Measurements from ENCODE around the gene ADGRD2. TPM values are rescaled to one million over a fixed set of nuclear protein-coding genes. Genes with fewer than 3 reads are reported as not detected.

The ADGRD2 gene
- polyA plus RNA-seq, 3 donors = not detected

DNA sequence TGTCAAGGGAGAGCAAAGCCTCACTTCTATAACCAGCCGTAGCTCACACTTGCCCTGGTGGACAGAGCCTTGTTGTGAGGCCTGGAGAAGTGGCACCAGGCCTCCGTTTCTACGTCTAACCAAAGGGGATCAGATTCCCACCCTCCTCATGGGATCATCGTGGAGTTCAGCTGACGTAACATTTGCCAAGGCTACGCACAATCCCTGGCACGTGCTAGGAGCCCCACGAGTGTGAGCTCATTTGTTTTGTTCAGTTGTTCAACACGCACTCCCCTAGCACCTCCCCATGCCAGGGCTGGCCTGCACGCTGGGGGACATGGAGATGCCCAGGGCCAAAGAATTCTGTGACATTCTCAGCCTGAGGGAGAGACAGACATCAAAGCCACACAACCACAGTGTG is 23.1 kb downstream of the ADGRD2 start:
- Mint-ChIP-seq H3K27ac (no peak overlapping the region), H3K9me3 (peaks cover 0 to 4% (median 0%) of the 10 kb centered on the region in 7 donors), H3K4me1 (peaks cover 15% of the 10 kb centered on the region), H3K27me3 (ENCODE audit: low read depth in 3 of 3) (peaks cover 10 to 26% (median 15%) of the 10 kb centered on the region in 3 donors), H3K4me3 (no peak overlapping the region), H3K36me3 (no peaks in the 10 kb centered on the region)
- H3K9ac ChIP-seq (ENCODE audit: insufficient read depth, low read length, poor library complexity, severe bottlenecking) = no peak overlapping the region
- H3K9me3 ChIP-seq (replicated peaks in 1 of 2; ENCODE audit: control insufficient read depth in 1 of 2, insufficient read depth in 1 of 2, low read length in 2 of 2) = no peaks in the 10 kb centered on the region
- DNase-seq = no peak
- no peaks in the 10 kb centered on the region for H3K36me3 ChIP-seq (replicated peaks in 1 of 2; ENCODE audit: control insufficient read depth in 1 of 2, insufficient read depth in 2 of 2, low read length in 2 of 2)
- WGBS (ENCODE audit: insufficient coverage) = 97% methylated on average over 10 of the region's 10 CpGs
- H3K4me3 ChIP-seq (replicated peaks in 1 of 3; ENCODE audit: low read depth in 2 of 3, low read length in 3 of 3) = no peak overlapping the region
- no peaks in the 10 kb centered on the region for H3K79me2 ChIP-seq (ENCODE audit: insufficient read depth, low read length)
- no peak overlapping the region for H3K27ac ChIP-seq (ENCODE audit: low read depth in 1 of 2, low read length in 2 of 2)
- H3K4me1 ChIP-seq (ENCODE audit: control insufficient read depth in 1 of 2, insufficient read depth in 2 of 2, low read length in 2 of 2) = peaks cover 15 to 20% of the 10 kb centered on the region in 2 donors
- no peak overlapping the region for H3K4me2 ChIP-seq (replicated peaks; ENCODE audit: extremely low read depth, low read length, poor library complexity, severe bottlenecking)
- H4K20me1 ChIP-seq (ENCODE audit: insufficient read depth, low read length) = no peaks in the 10 kb centered on the region
- H3K27me3 ChIP-seq (ENCODE audit: control insufficient read depth in 2 of 2, insufficient read depth in 2 of 2, low read length in 2 of 2) = peaks cover 0 to 13% of the 10 kb centered on the region in 2 donors
- H2AFZ ChIP-seq (ENCODE audit: insufficient read depth, low read depth, low read length, poor library complexity, severe bottlenecking) = no peak overlapping the region
- intact Hi-C loops (cut with micrococcal nuclease) = no loop called here
- TF ChIP-seq, protein P1, sequence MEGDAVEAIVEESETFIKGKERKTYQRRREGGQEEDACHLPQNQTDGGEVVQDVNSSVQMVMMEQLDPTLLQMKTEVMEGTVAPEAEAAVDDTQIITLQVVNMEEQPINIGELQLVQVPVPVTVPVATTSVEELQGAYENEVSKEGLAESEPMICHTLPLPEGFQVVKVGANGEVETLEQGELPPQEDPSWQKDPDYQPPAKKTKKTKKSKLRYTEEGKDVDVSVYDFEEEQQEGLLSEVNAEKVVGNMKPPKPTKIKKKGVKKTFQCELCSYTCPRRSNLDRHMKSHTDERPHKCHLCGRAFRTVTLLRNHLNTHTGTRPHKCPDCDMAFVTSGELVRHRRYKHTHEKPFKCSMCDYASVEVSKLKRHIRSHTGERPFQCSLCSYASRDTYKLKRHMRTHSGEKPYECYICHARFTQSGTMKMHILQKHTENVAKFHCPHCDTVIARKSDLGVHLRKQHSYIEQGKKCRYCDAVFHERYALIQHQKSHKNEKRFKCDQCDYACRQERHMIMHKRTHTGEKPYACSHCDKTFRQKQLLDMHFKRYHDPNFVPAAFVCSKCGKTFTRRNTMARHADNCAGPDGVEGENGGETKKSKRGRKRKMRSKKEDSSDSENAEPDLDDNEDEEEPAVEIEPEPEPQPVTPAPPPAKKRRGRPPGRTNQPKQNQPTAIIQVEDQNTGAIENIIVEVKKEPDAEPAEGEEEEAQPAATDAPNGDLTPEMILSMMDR (IDR thresholded peaks at IDR 0.05) = no peak

DNA sequence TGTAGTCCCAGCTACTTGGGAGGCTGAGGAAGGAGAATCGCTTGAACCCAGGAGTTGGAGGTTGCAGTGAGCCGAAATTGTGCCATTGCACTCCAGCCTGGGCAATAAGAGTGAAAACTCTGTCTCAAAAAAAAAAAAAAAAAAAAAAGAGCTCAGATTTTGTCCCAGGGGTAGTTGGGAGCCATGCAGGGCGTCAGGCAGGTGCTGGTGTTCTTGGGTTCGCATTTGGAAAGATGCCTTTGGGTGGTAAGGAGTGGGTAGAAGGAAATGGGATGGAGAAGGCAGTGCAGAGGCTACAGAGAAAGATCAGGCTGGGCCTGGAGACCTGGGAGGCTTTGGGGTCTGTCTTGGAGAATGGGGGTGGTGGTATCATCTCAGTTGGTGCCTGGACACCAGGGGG is 23.9 kb downstream of the ADGRD2 start:
- Histone ChIP-seq H3K4me2 (replicated peaks; ENCODE audit: extremely low read depth, low read length, poor library complexity, severe bottlenecking) (no peak overlapping the region), H3K9me3 (replicated peaks in 1 of 2; ENCODE audit: control insufficient read depth in 1 of 2, insufficient read depth in 1 of 2, low read length in 2 of 2) (no peaks in the 10 kb centered on the region), H3K79me2 (ENCODE audit: insufficient read depth, low read length) (no peaks in the 10 kb centered on the region), H3K9ac (ENCODE audit: insufficient read depth, low read length, poor library complexity, severe bottlenecking) (no peak overlapping the region), H3K36me3 (replicated peaks in 1 of 2; ENCODE audit: control insufficient read depth in 1 of 2, insufficient read depth in 2 of 2, low read length in 2 of 2) (no peaks in the 10 kb centered on the region), H2AFZ (ENCODE audit: insufficient read depth, low read depth, low read length, poor library complexity, severe bottlenecking) (no peak overlapping the region), H3K27ac (ENCODE audit: low read depth in 1 of 2, low read length in 2 of 2) (no peak overlapping the region), H3K4me1 (ENCODE audit: control insufficient read depth in 1 of 2, insufficient read depth in 2 of 2, low read length in 2 of 2) (peaks cover 15 to 20% of the 10 kb centered on the region in 2 donors), H4K20me1 (ENCODE audit: insufficient read depth, low read length) (no peaks in the 10 kb centered on the region), H3K4me3 (replicated peaks in 1 of 3; ENCODE audit: low read depth in 2 of 3, low read length in 3 of 3) (no peak overlapping the region), H3K27me3 (ENCODE audit: control insufficient read depth in 2 of 2, insufficient read depth in 2 of 2, low read length in 2 of 2) (peaks cover 0 to 21% of the 10 kb centered on the region in 2 donors)
- Mint-ChIP-seq H3K4me1 (peaks cover 15% of the 10 kb centered on the region), H3K27me3 (ENCODE audit: low read depth in 3 of 3) (peaks cover 14 to 32% (median 20%) of the 10 kb centered on the region in 3 donors), H3K9me3 (peaks cover 0 to 6% (median 0%) of the 10 kb centered on the region in 7 donors), H3K4me3 (no peak overlapping the region), H3K27ac (no peak overlapping the region), H3K36me3 (no peaks in the 10 kb centered on the region)
- intact Hi-C loops (cut with micrococcal nuclease) = no loop called here
- DNase-seq = no peak
- TF ChIP-seq, protein P1 (IDR thresholded peaks at IDR 0.05) = no peak
- 64% methylated on average over 4 of the region's 4 CpGs for WGBS (ENCODE audit: insufficient coverage)

Data from CD14-positive monocyte (primary cell).